Astrocyte (in vitro differentiated cells and primary cell): Measurements from ENCODE around the gene ATP5F1D. TPM values are rescaled to one million over a fixed set of nuclear protein-coding genes. Genes with fewer than 3 reads are reported as not detected.

Experiments used
- DNase-seq: peaks from one replicate; pipeline ENCODE4 v3.0.0-alpha.2; 2010; ENCODE audit warnings: low read depth
- FAIRE-seq: peaks from 2 replicates; lab custom pipeline; 2011; peaks lifted over from hg19 to GRCh38; lab: Jason Lieb, UNC
- H2AFZ ChIP-seq: 2 replicates; pipeline ENCODE4 v1.6.0; 2012; ENCODE audit warnings: low read depth, low read length, inconsistent platforms
- H3K27ac ChIP-seq: 2 replicates; pipeline ENCODE4 v1.5.1; 2011; ENCODE audit warnings: low read depth, low read length, inconsistent platforms
- H3K27me3 ChIP-seq: 2 replicates; pipeline ENCODE4 v1.6.0; 2011; ENCODE audit warnings: low read length, inconsistent platforms; ENCODE audit not compliant: insufficient read depth
- H3K36me3 ChIP-seq: 2 replicates; pipeline ENCODE4 v1.5.1; 2011; ENCODE audit warnings: low read length, inconsistent platforms; ENCODE audit not compliant: insufficient read depth
- H3K4me1 ChIP-seq: 2 replicates; pipeline ENCODE4 v1.5.1; 2011; ENCODE audit warnings: low read length, inconsistent platforms; ENCODE audit not compliant: insufficient read depth
- H3K4me2 ChIP-seq: 2 replicates; pipeline ENCODE4 v1.6.0; 2012; ENCODE audit warnings: low read length, inconsistent platforms
- H3K4me3 ChIP-seq: 2 replicates; pipeline ENCODE4 v1.5.1; 2011; ENCODE audit warnings: low read depth, mild to moderate bottlenecking, low read length, inconsistent platforms; ENCODE audit not compliant: insufficient read depth
- H3K79me2 ChIP-seq: 2 replicates; pipeline ENCODE4 v1.6.0; 2012; ENCODE audit warnings: mild to moderate bottlenecking, low read length, inconsistent platforms; ENCODE audit not compliant: insufficient read depth
- H3K9ac ChIP-seq: 2 replicates; pipeline ENCODE4 v1.6.0; 2012; ENCODE audit warnings: mild to moderate bottlenecking, low read length, inconsistent platforms
- H3K9me3 ChIP-seq: 2 replicates; pipeline ENCODE4 v1.5.1; 2012; ENCODE audit warnings: low read depth, mild to moderate bottlenecking, low read length, inconsistent platforms; ENCODE audit not compliant: insufficient read depth
- H4K20me1 ChIP-seq: 2 replicates; pipeline ENCODE4 v1.6.0; 2012; ENCODE audit warnings: low read length, inconsistent platforms; ENCODE audit not compliant: insufficient read depth
- H3K27ac Mint-ChIP-seq: one replicate; pipeline ENCODE4 v1.8.0; 2021; ENCODE audit warnings: mild to moderate bottlenecking, mixed read lengths; ENCODE audit not compliant: unreplicated experiment
- H3K27me3 Mint-ChIP-seq: one replicate; pipeline ENCODE4 v1.8.0; 2021; ENCODE audit warnings: low read depth, mixed read lengths; ENCODE audit not compliant: unreplicated experiment
- H3K36me3 Mint-ChIP-seq: one replicate; pipeline ENCODE4 v1.8.0; 2021; ENCODE audit warnings: low read depth, mixed read lengths; ENCODE audit not compliant: unreplicated experiment
- H3K4me1 Mint-ChIP-seq: one replicate; pipeline ENCODE4 v1.8.0; 2021; ENCODE audit warnings: low read depth, mixed read lengths; ENCODE audit not compliant: unreplicated experiment
- H3K4me3 Mint-ChIP-seq: one replicate; pipeline ENCODE4 v1.8.0; 2021; ENCODE audit warnings: mild to moderate bottlenecking, moderate library complexity, mixed read lengths; ENCODE audit not compliant: unreplicated experiment
- H3K9me3 Mint-ChIP-seq: one replicate; pipeline ENCODE4 v1.8.0; 2021; ENCODE audit warnings: mild to moderate bottlenecking, mixed read lengths; ENCODE audit not compliant: unreplicated experiment
- EZH2 ChIP-seq: IDR thresholded peaks from 2 replicates; pipeline ENCODE4 v1.6.1; 2012; ENCODE audit warnings: mild to moderate bottlenecking, low read length, inconsistent platforms; ENCODE audit not compliant: insufficient read depth
- total RNA-seq: library from RNA; stranded (reverse); gene quantifications from 2 replicates; pipeline ENCODE4 v1.2.1, GENCODE V29; 2021
- TF ChIP-seq, protein P1 (sequence below): IDR thresholded peaks from 2 replicates; pipeline ENCODE4 v1.5.1; 2011; ENCODE audit warnings: low read depth, mild to moderate bottlenecking, inconsistent platforms, low read length, moderate library complexity; ENCODE audit not compliant: insufficient read depth

ATP5F1D gene
- total RNA-seq, 1 donor from 2014 or later, result 154 TPM

DNA sequence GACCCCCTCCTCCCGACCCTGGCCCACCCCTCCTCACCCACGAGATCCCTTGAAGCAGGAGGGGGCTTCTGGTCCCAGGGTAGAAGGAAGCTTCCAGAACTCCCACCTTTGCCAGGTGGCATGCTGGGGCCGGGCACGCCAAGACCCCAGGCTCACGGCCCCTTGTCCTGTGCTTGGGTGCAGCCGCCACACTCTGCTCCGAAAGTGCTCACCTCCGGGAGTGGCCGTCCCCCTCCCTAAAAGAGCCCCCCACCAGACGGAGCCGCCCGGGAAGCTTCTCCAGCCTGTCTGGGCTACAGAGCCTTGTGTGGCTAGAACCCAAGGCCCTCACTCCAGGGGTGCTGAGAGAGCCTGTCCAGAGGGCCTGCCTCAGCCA is 42.4 kb downstream of the ATP5F1D start:
- Histone ChIP-seq H3K9ac (no peak overlapping the region), H3K27ac (no peak overlapping the region), H3K4me2 (no peak overlapping the region), H3K4me3 (no peak overlapping the region), H3K36me3 (peaks cover 2% of the 10 kb centered on the region), H3K79me2 (peaks cover 2% of the 10 kb centered on the region), H3K4me1 (peaks cover 2% of the 10 kb centered on the region), H3K9me3 (no peaks in the 10 kb centered on the region), H2AFZ (no peak overlapping the region), H3K27me3 (peaks cover 21% of the 10 kb centered on the region), H4K20me1 (peaks cover 28% of the 10 kb centered on the region)
- peaks cover 1% of the 10 kb centered on the region for H3K4me1 Mint-ChIP-seq
- no peak overlapping the region for H3K4me3 Mint-ChIP-seq
- FAIRE-seq, result no peak
- peaks cover 6% of the 10 kb centered on the region for H3K27me3 Mint-ChIP-seq
- no peak for TF ChIP-seq EZH2
- TF ChIP-seq, protein P1, sequence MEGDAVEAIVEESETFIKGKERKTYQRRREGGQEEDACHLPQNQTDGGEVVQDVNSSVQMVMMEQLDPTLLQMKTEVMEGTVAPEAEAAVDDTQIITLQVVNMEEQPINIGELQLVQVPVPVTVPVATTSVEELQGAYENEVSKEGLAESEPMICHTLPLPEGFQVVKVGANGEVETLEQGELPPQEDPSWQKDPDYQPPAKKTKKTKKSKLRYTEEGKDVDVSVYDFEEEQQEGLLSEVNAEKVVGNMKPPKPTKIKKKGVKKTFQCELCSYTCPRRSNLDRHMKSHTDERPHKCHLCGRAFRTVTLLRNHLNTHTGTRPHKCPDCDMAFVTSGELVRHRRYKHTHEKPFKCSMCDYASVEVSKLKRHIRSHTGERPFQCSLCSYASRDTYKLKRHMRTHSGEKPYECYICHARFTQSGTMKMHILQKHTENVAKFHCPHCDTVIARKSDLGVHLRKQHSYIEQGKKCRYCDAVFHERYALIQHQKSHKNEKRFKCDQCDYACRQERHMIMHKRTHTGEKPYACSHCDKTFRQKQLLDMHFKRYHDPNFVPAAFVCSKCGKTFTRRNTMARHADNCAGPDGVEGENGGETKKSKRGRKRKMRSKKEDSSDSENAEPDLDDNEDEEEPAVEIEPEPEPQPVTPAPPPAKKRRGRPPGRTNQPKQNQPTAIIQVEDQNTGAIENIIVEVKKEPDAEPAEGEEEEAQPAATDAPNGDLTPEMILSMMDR, result no peak
- peaks cover 4% of the 10 kb centered on the region for H3K36me3 Mint-ChIP-seq
- no peak overlapping the region for H3K27ac Mint-ChIP-seq
- no peaks in the 10 kb centered on the region for H3K9me3 Mint-ChIP-seq
- no peak for DNase-seq

DNA sequence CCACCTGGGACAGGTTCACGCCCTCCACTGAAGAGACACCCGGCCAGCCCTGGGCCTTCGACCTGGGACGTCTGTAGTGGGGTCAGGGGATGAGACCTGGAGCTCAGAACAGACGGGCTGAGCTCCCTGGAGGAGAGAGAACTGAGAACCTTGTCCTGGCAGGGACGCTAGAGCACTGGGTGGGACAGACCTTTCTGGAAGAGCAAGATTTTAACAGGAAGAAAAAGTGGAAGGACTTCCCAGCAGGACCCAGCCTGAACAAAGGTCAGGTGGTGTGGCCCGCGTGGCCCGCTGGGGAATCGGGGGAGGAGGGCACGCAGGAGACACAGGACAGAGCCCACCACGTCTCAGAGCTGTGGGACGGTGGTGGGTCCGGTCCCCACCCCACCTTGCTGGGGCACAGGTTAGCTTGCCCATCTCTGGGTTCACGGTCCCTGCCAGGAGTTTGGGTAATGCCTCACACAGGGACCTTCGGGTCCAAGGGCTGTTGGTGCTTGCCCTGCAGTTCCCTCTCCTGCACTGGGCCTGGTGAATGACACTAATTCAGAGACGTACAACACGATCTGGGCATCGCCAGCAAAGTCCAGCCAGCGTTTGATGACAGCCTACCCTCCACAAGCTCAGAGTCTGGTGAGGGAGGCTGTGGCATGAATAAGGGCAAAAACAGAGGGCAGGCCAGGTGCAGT is 42.9 kb downstream of the ATP5F1D start:
- Mint-ChIP-seq H3K9me3 (no peaks in the 10 kb centered on the region), H3K27me3 (peaks cover 6% of the 10 kb centered on the region), H3K36me3 (peaks cover 4% of the 10 kb centered on the region), H3K27ac (no peak overlapping the region), H3K4me3 (peak overlapping the region; percentile 74), H3K4me1 (peaks cover 1% of the 10 kb centered on the region)
- Histone ChIP-seq H3K27ac (no peak overlapping the region), H3K36me3 (no peaks in the 10 kb centered on the region), H3K9me3 (no peaks in the 10 kb centered on the region), H2AFZ (no peak overlapping the region), H3K4me1 (peaks cover 2% of the 10 kb centered on the region), H3K79me2 (peaks cover 2% of the 10 kb centered on the region), H4K20me1 (peaks cover 23% of the 10 kb centered on the region), H3K9ac (no peak overlapping the region), H3K27me3 (peaks cover 21% of the 10 kb centered on the region), H3K4me2 (no peak overlapping the region), H3K4me3 (no peak overlapping the region)
- no peak for DNase-seq
- no peak for FAIRE-seq
- TF ChIP-seq, protein P1, result no peak
- no peak for TF ChIP-seq EZH2

DNA sequence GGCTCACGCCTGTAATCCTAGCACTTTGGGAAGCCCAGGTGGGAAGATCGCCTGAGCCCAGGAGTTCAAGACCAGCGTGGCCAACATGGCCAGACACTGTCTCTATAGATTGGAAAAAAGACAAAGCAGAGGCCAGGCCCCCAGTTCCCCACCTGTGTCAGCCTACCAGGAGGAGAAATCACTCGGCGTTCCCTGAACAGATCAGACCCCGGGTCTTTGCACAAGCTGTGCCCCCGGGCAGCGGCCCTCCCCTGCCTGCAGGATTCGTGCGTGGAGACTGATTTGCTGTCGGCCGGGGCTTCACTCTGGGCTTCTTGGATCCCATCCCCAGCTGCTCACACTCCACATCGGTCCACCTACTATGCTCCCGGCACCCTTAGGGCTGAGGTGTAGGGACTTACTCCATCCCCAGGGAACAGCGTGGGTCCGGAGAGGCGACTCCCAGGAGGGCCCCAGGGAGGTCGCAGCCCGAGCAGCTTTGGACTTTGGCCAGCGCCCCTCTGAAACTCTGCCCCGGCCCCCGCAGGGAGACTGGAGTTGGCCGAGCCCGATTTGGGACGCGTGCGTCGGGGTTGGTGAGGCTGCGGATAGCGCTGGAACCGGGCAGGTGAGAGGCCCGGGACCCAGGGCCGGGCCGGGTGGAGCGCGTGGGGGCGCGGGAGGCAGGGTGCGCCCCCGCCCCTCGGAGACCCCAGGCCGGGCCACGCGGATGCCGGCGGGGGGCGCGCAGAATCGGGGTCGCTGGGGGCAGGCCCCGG is 43.6 kb downstream of the ATP5F1D start:
- Histone ChIP-seq H3K27me3 (peaks cover 21% of the 10 kb centered on the region), H4K20me1 (peaks cover 16% of the 10 kb centered on the region), H3K9ac (no peak overlapping the region), H3K79me2 (no peaks in the 10 kb centered on the region), H3K36me3 (no peaks in the 10 kb centered on the region), H3K27ac (no peak overlapping the region), H2AFZ (no peak overlapping the region), H3K4me2 (no peak overlapping the region), H3K4me1 (peaks cover 2% of the 10 kb centered on the region), H3K4me3 (no peak overlapping the region), H3K9me3 (no peaks in the 10 kb centered on the region)
- DNase-seq (no peak), FAIRE-seq (no peak)
- Mint-ChIP-seq H3K27ac (no peak overlapping the region), H3K27me3 (peaks cover 6% of the 10 kb centered on the region), H3K36me3 (peaks cover 3% of the 10 kb centered on the region), H3K9me3 (no peaks in the 10 kb centered on the region), H3K4me1 (no peaks in the 10 kb centered on the region), H3K4me3 (peak overlapping the region; percentile 74)
- TF ChIP-seq EZH2, result peak; percentile 96
- TF ChIP-seq, protein P1, result no peak
